ENCODE measurements around the gene CPA5.

- TF ChIP-seq CTCF (IDR thresholded peaks at IDR 0.05; ENCODE audit: borderline replicate concordance, extremely low read depth, low read length, poor library complexity, severe bottlenecking) (no peak), EZH2 (IDR thresholded peaks at IDR 0.05; ENCODE audit: borderline replicate concordance, low read depth, low read length, severe bottlenecking) (no peak)
These were observed 44.1 kb downstream of the CPA5 start for GRCh38 chr7:130388671-130389070.
